Hematopoietic multipotent progenitor cell treated with erythropoietin and hydrocortisone succinate and interleukin-3 and kit ligand, for 17 days (in vitro differentiated cells): ENCODE data around the gene SLC1A5.
A peak's percentile ranks its signal among the peaks of the same experiment; 100 is the strongest.
"Not testable (repeated sequence)": the region's sequence is repeated elsewhere in the genome, so short reads cannot be mapped to it uniquely, and the experiment has no call there.

Source experiments
- DNase-seq: peaks from one replicate; pipeline ENCODE4 v3.0.0-alpha.2; 2015; ENCODE audit warnings: low spot score

SLC1A5 gene

GRCh38 chr19:46788262-46788967 is at the start of gene SLC1A5:
Gene SLC1A5 (minus strand): TSS chr19:46788594. CDS start chr19:46787965, 629 bp downstream.
- DNase-seq, result peak; percentile 97

- no peak for DNase-seq
These were observed 49.8 kb upstream of the SLC1A5 start for GRCh38 chr19:46838160-46838559.

- no peak for DNase-seq
These were observed 46.6 kb upstream of the SLC1A5 start for GRCh38 chr19:46834984-46835383.

- DNase-seq, result no peak
These were observed 45.7 kb upstream of the SLC1A5 start for GRCh38 chr19:46834121-46834520.

- DNase-seq, result no peak
These were observed 42.5 kb upstream of the SLC1A5 start for GRCh38 chr19:46830864-46831263.

GRCh38 chr19:46828484-46828883 is 40.1 kb upstream of the SLC1A5 start:
- no peak for DNase-seq

- no peak for DNase-seq
These were observed 37.3 kb upstream of the SLC1A5 start for GRCh38 chr19:46825731-46826055.

GRCh38 chr19:46824890-46825730 is 36.7 kb upstream of the SLC1A5 start:
- DNase-seq, result no peak

GRCh38 chr19:46823049-46823448 is 34.7 kb upstream of the SLC1A5 start:
- DNase-seq, result no peak

GRCh38 chr19:46822410-46822787 is 34.0 kb upstream of the SLC1A5 start:
- DNase-seq, result not testable (repeated sequence)

GRCh38 chr19:46821512-46822409 is 33.4 kb upstream of the SLC1A5 start:
- DNase-seq, result no peak

- peak; percentile 36 for DNase-seq
These were observed 30.4 kb upstream of the SLC1A5 start for GRCh38 chr19:46818812-46819211.

- DNase-seq, result no peak
These were observed 27.6 kb upstream of the SLC1A5 start for GRCh38 chr19:46815833-46816627.

GRCh38 chr19:46813839-46814358 is 25.5 kb upstream of the SLC1A5 start:
- DNase-seq, result no peak

- DNase-seq, result no peak
These were observed 24.8 kb upstream of the SLC1A5 start for GRCh38 chr19:46812977-46813838.

- DNase-seq, result no peak
These were observed 21.3 kb upstream of the SLC1A5 start for GRCh38 chr19:46809534-46810272.

- no peak for DNase-seq
These were observed 18.3 kb upstream of the SLC1A5 start for GRCh38 chr19:46806656-46807055.

- not testable (repeated sequence) for DNase-seq
These were observed 16.0 kb upstream of the SLC1A5 start for GRCh38 chr19:46804432-46804831.

- DNase-seq, result no peak
These were observed 15.2 kb upstream of the SLC1A5 start for GRCh38 chr19:46803555-46803954.

- no peak for DNase-seq
These were observed 13.8 kb upstream of the SLC1A5 start for GRCh38 chr19:46802152-46802551.
